ENCODE results near the gene WDFY2. TPM values are rescaled to one million over a fixed set of nuclear protein-coding genes. Genes with fewer than 3 reads are reported as not detected.

WDFY2 gene
- total and polyA plus RNA-seq, 4 donors = 3.4 to 10.5 (median 5.8) TPM

- peak overlapping the region in 1 of 2 donors; percentile 38 for H3K27ac ChIP-seq (ENCODE audit: low read depth in 1 of 2, low read length in 2 of 2)
- H3K36me3 ChIP-seq (ENCODE audit: control insufficient read depth in 4 of 4, insufficient read depth in 3 of 4, low read depth in 1 of 4, low read length in 3 of 4) = peaks cover 0 to 2% (median 0%) of the 10 kb centered on the region in 4 donors
- no peaks in the 10 kb centered on the region for H3K9me3 ChIP-seq (ENCODE audit: control insufficient read depth in 4 of 4, low read length in 3 of 4)
- H3K4me1 ChIP-seq (ENCODE audit: control insufficient read depth in 4 of 4, insufficient read depth in 4 of 4, low read length in 3 of 4) = peaks cover 0 to 5% (median 0%) of the 10 kb centered on the region in 4 donors
- no peak overlapping the region for H3K4me3 ChIP-seq (ENCODE audit: low read depth in 1 of 3, low read length in 3 of 3)
- 69% methylated on average over 8 of the region's 8 CpGs for WGBS
- TF ChIP-seq FOXA2 (IDR thresholded peaks at IDR 0.05) (no peak), HNF4G (IDR thresholded peaks at IDR 0.05) (no peak), ATF3 (IDR thresholded peaks at IDR 0.05) (no peak), ZBTB33 (IDR thresholded peaks at IDR 0.05) (no peak), NR2F2 (IDR thresholded peaks at IDR 0.05) (peak; percentile 67), GABPA (IDR thresholded peaks at IDR 0.05 in 1 of 2, conservative IDR thresholded peaks at IDR 0.05 in 1 of 2) (peak; percentile 14 to 56), RAD21 (IDR thresholded peaks at IDR 0.05) (peak in 1 of 2 donors; percentile 23), SP1 (IDR thresholded peaks at IDR 0.05) (no peak), FOXA1 (IDR thresholded peaks at IDR 0.05) (no peak), MAX (IDR thresholded peaks at IDR 0.05) (no peak), EGR1 (IDR thresholded peaks at IDR 0.05; ENCODE audit: low read depth in 2 of 2) (peak in 1 of 2 donors; percentile 33), TAF1 (conservative IDR thresholded peaks at IDR 0.05) (no peak), REST (IDR thresholded peaks at IDR 0.05) (no peak), RXRA (IDR thresholded peaks at IDR 0.05) (peak; percentile 6 to 22), HNF4A (conservative IDR thresholded peaks at IDR 0.05) (no peak), JUND (IDR thresholded peaks at IDR 0.05) (no peak), CTCF (IDR thresholded peaks at IDR 0.05; ENCODE audit: low read depth, low read length, missing input control) (no peak), YY1 (IDR thresholded peaks at IDR 0.05) (no peak)
- no peaks in the 10 kb centered on the region for H3K27me3 ChIP-seq (ENCODE audit: control insufficient read depth in 4 of 4, insufficient read depth in 4 of 4, low read length in 3 of 4)
- no peak for DNase-seq (ENCODE audit: low spot score)
- H3K9ac ChIP-seq (ENCODE audit: low read depth in 1 of 2, low read length in 2 of 2) = peak overlapping the region in 1 of 2 donors; percentile 6
Measured at GRCh38 chr13:51614350-51614786, 30.1 kb downstream of the WDFY2 start.
